Common myeloid progenitor, CD34-positive (primary cell): ENCODE measurements around the gene SH3GLB1.

Experiments
- CTCF ChIA-PET: fragments of 350-600 bp; sonication (Branson Sonifier 250); formaldehyde crosslinking; loops from one replicate; lab custom pipeline; 2021; ENCODE audit warnings: antibody characterized with exemption; lab: Charles Lee
- POLR2A ChIA-PET: fragments of 350-600 bp; sonication (Branson Sonifier 250); formaldehyde crosslinking; loops from one replicate; lab custom pipeline; 2021; ENCODE audit warnings: antibody characterized with exemption; lab: Charles Lee
- DNase-seq, 3 donors: peaks; one replicate each; pipeline versions ENCODE4 v3.0.0 to v3.0.0-alpha.2; 2013
- H3K27ac ChIP-seq, 2 experiments: 1 replicate in 1 of 2; 2 replicates in 1 of 2; pipeline ENCODE4 v1.7.0; 2013; ENCODE audit warnings: inconsistent platforms in 2 of 2, low read length in 2 of 2, mild to moderate bottlenecking in 2 of 2, low read depth in 1 of 2, moderate library complexity in 1 of 2; ENCODE audit not compliant: severe bottlenecking in 2 of 2, insufficient read depth in 1 of 2, poor library complexity in 1 of 2
- H3K27me3 ChIP-seq, 5 experiments: replicated peaks in 2 of 5; 1 replicate in 3 of 5; 2 replicates in 2 of 5; pipeline versions ENCODE4 v1.6.1 to v1.7.0; 2013; ENCODE audit warnings: low read length in 4 of 5, mild to moderate bottlenecking in 2 of 5, moderate library complexity in 2 of 5, inconsistent platforms in 1 of 5; ENCODE audit not compliant: insufficient read depth in 5 of 5, control insufficient read depth in 4 of 5
- H3K36me3 ChIP-seq, 4 experiments: 1 replicate in 2 of 4; 2 replicates in 2 of 4; pipeline versions ENCODE4 v1.6.1 to v1.7.0; 2013; ENCODE audit warnings: low read length in 3 of 4, control low read depth in 1 of 4, mild to moderate bottlenecking in 1 of 4; ENCODE audit not compliant: control insufficient read depth in 4 of 4, insufficient read depth in 4 of 4
- H3K4me1 ChIP-seq, 4 experiments: 1 replicate in 3 of 4; 2 replicates in 1 of 4; pipeline versions ENCODE4 v1.6.1 to v1.7.1; 2013; ENCODE audit warnings: low read length in 3 of 4, mild to moderate bottlenecking in 3 of 4, control low read depth in 1 of 4, inconsistent platforms in 1 of 4, moderate library complexity in 1 of 4; ENCODE audit not compliant: control insufficient read depth in 4 of 4, insufficient read depth in 4 of 4; ENCODE audit errors: control extremely low read depth in 1 of 4
- H3K4me3 ChIP-seq, 7 experiments: 1 replicate in 4 of 7; 2 replicates in 3 of 7; pipeline versions ENCODE4 v1.5.1 to v1.7.0; 2013; ENCODE audit warnings: mild to moderate bottlenecking in 7 of 7, low read length in 6 of 7, moderate library complexity in 6 of 7, inconsistent platforms in 2 of 7, low read depth in 2 of 7, control low read depth in 1 of 7; ENCODE audit not compliant: insufficient read depth in 4 of 7, control insufficient read depth in 1 of 7; ENCODE audit errors: extremely low read depth in 1 of 7
- H3K9me3 ChIP-seq, 5 experiments: 1 replicate in 4 of 5; 2 replicates in 1 of 5; pipeline versions ENCODE4 v1.6.1 to v1.7.1; 2013; ENCODE audit warnings: low read length in 4 of 5, mild to moderate bottlenecking in 2 of 5, inconsistent platforms in 1 of 5, low read depth in 1 of 5, moderate library complexity in 1 of 5; ENCODE audit not compliant: control insufficient read depth in 4 of 5, insufficient read depth in 2 of 5; ENCODE audit errors: control extremely low read depth in 1 of 5
- WGBS: methylation state at CpG from one replicate; pipeline ENCODE4 v1.1.5; 2013; ENCODE audit not compliant: insufficient coverage; 5-methylcytosine and 5-hydroxymethylcytosine counted together

The SH3GLB1 gene

DNA sequence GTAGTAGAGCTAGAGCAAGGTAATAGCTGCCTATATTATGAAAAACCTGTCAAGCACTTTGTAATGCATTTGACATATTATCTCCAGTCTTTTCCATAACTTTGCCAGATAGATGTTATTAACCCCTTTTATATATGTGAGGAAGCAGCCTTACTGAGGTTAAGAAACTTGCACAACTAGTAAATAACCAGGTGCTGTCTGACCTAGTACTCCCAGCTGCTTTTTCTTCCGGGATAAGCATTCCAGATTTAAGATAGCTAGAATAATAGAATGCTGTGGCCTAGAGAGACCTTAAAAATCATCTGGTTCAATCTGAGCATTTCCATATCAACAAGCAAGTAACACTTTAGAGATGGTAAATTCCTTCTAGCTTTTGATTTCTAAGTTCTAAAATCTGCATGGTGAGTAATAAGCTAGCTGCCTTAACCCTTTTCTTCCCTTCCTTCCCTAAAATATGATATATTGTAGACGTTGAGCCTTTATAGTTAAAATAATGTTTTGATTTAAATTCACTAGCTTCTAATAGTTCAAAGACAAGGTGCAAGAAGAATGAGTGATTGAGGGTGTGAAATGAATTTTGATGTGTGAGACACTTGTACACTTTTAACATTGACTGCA lies 1.8 kb downstream of the SH3GLB1 start:
- peaks cover 9 to 45% (median 27%) of the 10 kb centered on the region in 4 experiments for H3K4me1 ChIP-seq
- peak overlapping the region in 6 of 7 experiments; percentile 87 to 95 (median 90) for H3K4me3 ChIP-seq
- WGBS = no CpG with 5 or more reads among the region's 2 CpGs
- H3K27me3 ChIP-seq = no peaks in the 10 kb centered on the region
- ChIA-PET POLR2A (interaction anchor here (0.8 to 3.0 kb wide), 2 partner anchors 22 to 752 kb away, joined by 5 to 16 read pairs; no protein-coding TSS in a partner anchor), CTCF (interaction anchor here (0.7 to 8.5 kb wide), 8 partner anchors 14 to 326 kb away, joined by 3 to 123 read pairs (median 6); no protein-coding TSS in a partner anchor)
- H3K9me3 ChIP-seq = no peaks in the 10 kb centered on the region
- H3K36me3 ChIP-seq = peaks cover 0 to 6% (median under 1%) of the 10 kb centered on the region in 4 experiments
- DNase-seq = no peak
- peak overlapping the region in 1 of 2 experiments; percentile 98 for H3K27ac ChIP-seq

DNA sequence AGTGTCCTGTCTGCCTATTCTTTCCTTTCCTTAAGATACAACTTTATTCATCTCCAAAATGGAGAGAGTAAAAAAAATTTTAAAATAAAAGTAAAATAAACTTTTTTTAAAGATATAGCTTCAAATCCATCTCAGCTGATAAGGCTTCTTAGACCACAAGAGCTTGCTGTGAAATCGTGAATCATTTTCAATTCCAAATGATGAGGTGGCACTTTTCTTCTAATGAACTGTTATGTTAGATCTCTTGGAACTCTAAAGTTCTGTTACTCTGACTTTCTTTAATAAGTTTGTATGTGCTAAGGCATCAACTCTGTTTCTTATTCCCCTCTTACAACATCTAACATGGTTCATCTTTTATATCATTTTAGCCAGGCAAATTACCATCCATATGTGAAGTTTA lies 4.5 kb downstream of the SH3GLB1 start:
- peak; percentile 33 to 70 (median 54) for DNase-seq
- ChIA-PET CTCF (interaction anchor here (1.2 to 8.5 kb wide), 2 partner anchors 11 to 233 kb away, joined by 3 to 123 read pairs; no protein-coding TSS in a partner anchor), POLR2A (no interaction called here)
- H3K9me3 ChIP-seq = no peaks in the 10 kb centered on the region
- H3K27ac ChIP-seq = no peak overlapping the region
- peaks cover 9 to 36% (median 22%) of the 10 kb centered on the region in 4 experiments for H3K4me1 ChIP-seq
- 0% methylated on average over 1 of the region's 1 CpG for WGBS
- peaks cover 0 to 6% (median under 1%) of the 10 kb centered on the region in 4 experiments for H3K36me3 ChIP-seq
- H3K27me3 ChIP-seq = no peaks in the 10 kb centered on the region
- no peak overlapping the region for H3K4me3 ChIP-seq

DNA sequence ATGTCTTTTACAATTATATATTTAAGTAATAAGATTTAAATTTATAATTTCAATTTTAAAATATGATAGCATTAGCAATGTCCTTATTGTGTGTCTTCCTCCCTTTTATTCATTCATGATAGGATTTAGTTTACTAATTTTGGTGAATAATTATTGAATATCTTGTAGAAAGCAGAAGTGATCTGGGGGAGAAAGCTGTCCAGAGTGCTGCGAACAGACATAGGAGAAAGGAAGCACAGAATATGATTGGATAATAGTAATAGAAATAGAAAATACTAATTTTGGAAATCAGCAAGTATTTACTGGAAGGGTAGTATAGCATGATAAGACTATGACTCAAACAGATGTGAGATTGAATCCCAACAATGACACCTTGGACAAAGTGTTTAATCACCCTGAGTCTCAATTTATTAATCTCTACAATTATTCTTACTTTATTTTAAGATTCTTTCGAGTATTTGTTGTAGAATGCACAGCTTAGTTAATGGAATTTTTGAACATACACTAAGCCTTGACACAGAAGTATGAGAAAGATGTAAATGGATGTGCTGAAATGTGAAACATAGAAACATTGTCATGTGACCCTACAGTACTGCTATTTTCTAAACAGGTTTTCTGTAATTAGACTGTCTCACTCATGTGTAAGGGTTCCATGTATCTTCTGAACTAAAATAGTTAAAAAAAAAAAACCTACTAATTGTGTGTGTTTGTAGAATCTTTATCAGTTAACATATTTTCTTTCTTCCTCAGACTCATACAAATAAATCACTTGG lies 7.9 kb downstream of the SH3GLB1 start:
- WGBS = 100% methylated on average over 1 of the region's 2 CpGs
- CTCF ChIA-PET = interaction anchor here (2.0 kb wide), 1 partner anchor 14 kb away, joined by 5 read pairs; no protein-coding TSS in a partner anchor
- no peaks in the 10 kb centered on the region for H3K27me3 ChIP-seq
- H3K9me3 ChIP-seq = no peaks in the 10 kb centered on the region
- no peak overlapping the region for H3K4me3 ChIP-seq
- POLR2A ChIA-PET = no interaction called here
- no peak overlapping the region for H3K27ac ChIP-seq
- H3K36me3 ChIP-seq = peaks cover 0 to 10% (median 3%) of the 10 kb centered on the region in 4 experiments
- no peak for DNase-seq
- peaks cover 0 to 19% (median 5%) of the 10 kb centered on the region in 4 experiments for H3K4me1 ChIP-seq

GRCh38 chr1:86713477-86713876 lies 9.1 kb downstream of the SH3GLB1 start:
- H3K4me1 ChIP-seq = peaks cover 0 to 15% (median 4%) of the 10 kb centered on the region in 4 experiments
- POLR2A ChIA-PET = interaction anchor here (1.0 kb wide), 1 partner anchor 9 kb away, joined by 3 read pairs; the partner anchor contains the start of gene SH3GLB1
- WGBS = 94% methylated on average over 2 of the region's 3 CpGs

DNA sequence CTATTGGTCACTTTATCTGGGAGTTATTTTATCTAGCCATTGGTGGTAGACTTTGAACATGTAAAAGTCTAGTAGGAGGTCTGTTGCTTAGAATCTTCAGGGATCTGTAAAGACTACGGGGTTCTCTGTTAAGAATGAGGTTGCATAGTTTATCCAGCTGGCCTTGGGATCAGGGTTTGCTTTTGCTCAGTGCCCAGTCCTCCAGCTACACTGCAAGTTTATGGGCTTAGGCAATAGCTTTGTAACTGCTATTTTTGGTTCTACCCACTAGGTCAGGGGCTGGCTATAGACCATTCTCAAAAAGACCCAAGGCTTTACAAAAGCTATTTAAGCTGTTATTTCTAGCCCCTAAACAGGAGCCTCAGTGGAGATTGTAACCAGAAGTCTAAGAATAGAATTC lies 9.8 kb downstream of the SH3GLB1 start:
- 100% methylated on average over 1 of the region's 1 CpG for WGBS
- no peak overlapping the region for H3K27ac ChIP-seq
- no peak for DNase-seq
- ChIA-PET POLR2A (interaction anchor here (1.0 kb wide), 1 partner anchor 10 kb away, joined by 3 read pairs; the partner anchor contains the start of gene SH3GLB1), CTCF (interaction anchor here (0.7 to 13.1 kb wide), 5 partner anchors 7 to 21 kb away, joined by 3 to 123 read pairs (median 4); partner anchors contain the start of gene SH3GLB1)
- no peaks in the 10 kb centered on the region for H3K27me3 ChIP-seq
- H3K36me3 ChIP-seq = peaks cover 0 to 18% (median 6%) of the 10 kb centered on the region in 4 experiments
- no peak overlapping the region for H3K4me3 ChIP-seq
- H3K9me3 ChIP-seq = no peaks in the 10 kb centered on the region
- peaks cover 0 to 8% (median 3%) of the 10 kb centered on the region in 4 experiments for H3K4me1 ChIP-seq

More at GRCh38 chr1:86713477-86713876, 9.1 kb downstream of the SH3GLB1 start:
- H3K9me3 ChIP-seq = no peaks in the 10 kb centered on the region
- no peak overlapping the region for H3K4me3 ChIP-seq
- H3K36me3 ChIP-seq = peaks cover 0 to 16% (median 6%) of the 10 kb centered on the region in 4 experiments
- H3K27me3 ChIP-seq = no peaks in the 10 kb centered on the region
- CTCF ChIA-PET = interaction anchor here (1.1 to 13.1 kb wide), 3 partner anchors 6 to 12 kb away, joined by 3 to 123 read pairs (median 5); partner anchors contain the start of gene SH3GLB1
- no peak overlapping the region for H3K27ac ChIP-seq
- DNase-seq = no peak

- WGBS = 92% methylated on average over 2 of the region's 3 CpGs
- DNase-seq = no peak
- Histone ChIP-seq H3K4me1 (peaks cover 0 to 6% (median 3%) of the 10 kb centered on the region in 4 experiments), H3K9me3 (no peaks in the 10 kb centered on the region), H3K27me3 (no peaks in the 10 kb centered on the region), H3K27ac (no peak overlapping the region), H3K4me3 (no peak overlapping the region), H3K36me3 (peaks cover 0 to 16% (median 7%) of the 10 kb centered on the region in 4 experiments)
- ChIA-PET POLR2A (interaction anchor here (1.0 kb wide), 1 partner anchor 11 kb away, joined by 3 read pairs; the partner anchor contains the start of gene SH3GLB1), CTCF (interaction anchor here (0.7 to 13.1 kb wide), 6 partner anchors 8 to 25 kb away, joined by 3 to 123 read pairs (median 4); partner anchors contain the start of gene SH3GLB1)
Observed at GRCh38 chr1:86714561-86715244, 10.3 kb downstream of the SH3GLB1 start.
